Gastrocnemius medialis (tissue), 4 donors: ENCODE measurements around the gene CHRNB4. TPM values are rescaled to one million over a fixed set of nuclear protein-coding genes. Genes with fewer than 3 reads are reported as not detected.

Experiments
- ATAC-seq, 2 donors: fragments of 150-250 bp; one replicate each; pipeline ENCODE4 v1.9.1; 2016
- DNase-seq, 2 donors: peaks; one replicate each; pipeline ENCODE4 v3.0.0-alpha.2; 2019
- H3K27ac ChIP-seq, 4 donors: fragments of 200-600 bp; sonication (generic); 1 replicate in 1 of 4; 2 replicates in 3 of 4; pipeline ENCODE4 v1.5.1; 2016 to 2018; ENCODE audit warnings: mild to moderate bottlenecking in 2 of 4, moderate library complexity in 1 of 4
- H3K27me3 ChIP-seq, 3 donors: fragments of 200-600 bp; sonication (generic) in 2 of 3; 1 replicate in 1 of 3; 2 replicates in 2 of 3; pipeline versions ENCODE4 v1.5.1 to v1.6.0; 2016 to 2019; ENCODE audit warnings: mild to moderate bottlenecking in 1 of 3, moderate library complexity in 1 of 3
- H3K36me3 ChIP-seq, 2 donors: fragments of 200-600 bp; sonication (generic) in 1 of 2; one replicate each; pipeline ENCODE4 v1.5.1; 2017 to 2018
- H3K4me1 ChIP-seq, 2 donors: fragments of 200-600 bp; sonication (generic) in 1 of 2; one replicate each; pipeline ENCODE4 v1.5.1; 2016 to 2017; ENCODE audit warnings: mild to moderate bottlenecking in 2 of 2
- H3K4me3 ChIP-seq, 4 donors: fragments of 200-600 bp; sonication (generic) in 3 of 4; 1 replicate in 1 of 4; 2 replicates in 3 of 4; pipeline ENCODE4 v1.5.1; 2016 to 2019; ENCODE audit warnings: mild to moderate bottlenecking in 2 of 4
- H3K9me3 ChIP-seq, 3 donors: fragments of 200-600 bp; sonication (generic) in 2 of 3; 1 replicate in 1 of 3; 2 replicates in 2 of 3; pipeline ENCODE4 v1.5.1; 2016 to 2019
- POLR2A ChIP-seq, 2 donors: fragments of 450-650 bp; IDR thresholded peaks; one replicate each; pipeline ENCODE4 v1.6.1; 2017; ENCODE audit warnings: antibody characterized with exemption in 2 of 2, mild to moderate bottlenecking in 2 of 2, moderate library complexity in 2 of 2
- in situ Hi-C, 4 donors: fragments of 200-750 bp; cut with MboI; loops; one replicate each; pipeline versions ENCODE4 v1.15.0 to v1.8.0; 2017; ENCODE audit warnings: low sequenced_read_pairs in 4 of 4
- intact Hi-C: fragments of 100-400 bp; cut with DNase I; formaldehyde crosslinking; loops from one replicate; pipeline ENCODE4 v1.15.1; 2023; ENCODE audit warnings: low total_unique reads
- total RNA-seq, 4 donors: library from RNA; depleted of rRNA; stranded (reverse); fragments of >200 nt; gene quantifications; one replicate each; pipeline versions ENCODE4 v1.1.0 to v1.2.3, GENCODE V29; 2016
- TF ChIP-seq, protein P1 (sequence below), 5 experiments: fragments of 450-650 bp in 3 of 5; fragments of 200-600 bp in 2 of 5; sonication (generic) in 2 of 5; IDR thresholded peaks in 4 of 5; conservative IDR thresholded peaks in 1 of 5; 1 replicate in 4 of 5; 2 replicates in 1 of 5; pipeline ENCODE4 v1.5.1; 2016 to 2019; ENCODE audit warnings: antibody characterized with exemption in 5 of 5, mild to moderate bottlenecking in 3 of 5, moderate library complexity in 3 of 5

The CHRNB4 gene
- total RNA-seq, 4 donors from 2014 or later = not detected

DNA sequence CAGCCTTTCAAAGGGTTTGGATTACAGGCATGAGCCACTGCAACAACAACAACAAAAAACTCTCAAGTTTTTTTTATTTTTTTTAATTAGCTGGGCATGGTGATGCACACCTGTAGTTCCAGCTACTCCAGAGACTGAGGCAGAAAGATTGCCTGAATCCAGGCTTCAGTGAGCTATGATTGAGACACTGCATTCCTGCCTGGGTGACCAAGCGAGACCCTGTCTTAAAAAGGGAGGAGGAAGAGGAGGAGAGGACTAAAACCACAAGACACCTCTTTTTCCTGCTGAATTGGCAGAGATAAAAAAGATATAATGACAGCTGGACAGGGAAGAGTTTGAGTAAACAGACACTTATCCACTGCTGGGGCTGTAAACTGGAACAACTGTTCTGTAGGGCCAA, 22.7 kb upstream of the CHRNB4 start:
- Histone ChIP-seq H3K27me3 (no peaks in the 10 kb centered on the region), H3K9me3 (no peaks in the 10 kb centered on the region), H3K4me1 (no peaks in the 10 kb centered on the region), H3K4me3 (no peak overlapping the region), H3K36me3 (no peaks in the 10 kb centered on the region), H3K27ac (no peak overlapping the region)
- in situ Hi-C loops = no loop called here
- intact Hi-C loops = no loop called here
- no peak for ATAC-seq
- TF ChIP-seq, protein P1, sequence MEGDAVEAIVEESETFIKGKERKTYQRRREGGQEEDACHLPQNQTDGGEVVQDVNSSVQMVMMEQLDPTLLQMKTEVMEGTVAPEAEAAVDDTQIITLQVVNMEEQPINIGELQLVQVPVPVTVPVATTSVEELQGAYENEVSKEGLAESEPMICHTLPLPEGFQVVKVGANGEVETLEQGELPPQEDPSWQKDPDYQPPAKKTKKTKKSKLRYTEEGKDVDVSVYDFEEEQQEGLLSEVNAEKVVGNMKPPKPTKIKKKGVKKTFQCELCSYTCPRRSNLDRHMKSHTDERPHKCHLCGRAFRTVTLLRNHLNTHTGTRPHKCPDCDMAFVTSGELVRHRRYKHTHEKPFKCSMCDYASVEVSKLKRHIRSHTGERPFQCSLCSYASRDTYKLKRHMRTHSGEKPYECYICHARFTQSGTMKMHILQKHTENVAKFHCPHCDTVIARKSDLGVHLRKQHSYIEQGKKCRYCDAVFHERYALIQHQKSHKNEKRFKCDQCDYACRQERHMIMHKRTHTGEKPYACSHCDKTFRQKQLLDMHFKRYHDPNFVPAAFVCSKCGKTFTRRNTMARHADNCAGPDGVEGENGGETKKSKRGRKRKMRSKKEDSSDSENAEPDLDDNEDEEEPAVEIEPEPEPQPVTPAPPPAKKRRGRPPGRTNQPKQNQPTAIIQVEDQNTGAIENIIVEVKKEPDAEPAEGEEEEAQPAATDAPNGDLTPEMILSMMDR (IDR thresholded peaks at IDR 0.05 in 4 of 5, conservative IDR thresholded peaks at IDR 0.05 in 1 of 5) = no peak
- no peak for TF ChIP-seq POLR2A (IDR thresholded peaks at IDR 0.05)
- no peak for DNase-seq

DNA sequence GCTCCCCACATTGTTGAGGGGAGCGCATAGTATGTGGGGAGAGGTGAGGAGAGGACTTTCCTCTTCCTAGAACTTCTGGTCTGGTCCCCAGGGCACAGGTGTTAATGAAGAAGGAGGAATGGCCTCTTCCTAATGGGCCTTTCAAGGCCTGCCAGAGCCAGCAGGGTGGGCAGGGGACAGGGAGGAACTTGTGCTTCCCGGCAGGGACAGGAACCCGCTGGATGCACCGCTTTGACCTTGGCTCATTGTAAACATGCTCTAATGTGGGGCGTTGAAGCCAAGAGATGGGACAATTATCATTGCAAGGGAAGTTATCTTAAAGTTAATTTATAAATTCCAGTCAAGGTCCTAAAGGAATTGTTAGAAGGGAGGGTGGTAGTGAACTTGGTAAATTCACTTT, 21.0 kb upstream of the CHRNB4 start:
- no peak for TF ChIP-seq POLR2A (IDR thresholded peaks at IDR 0.05)
- TF ChIP-seq, protein P1 (IDR thresholded peaks at IDR 0.05 in 4 of 5, conservative IDR thresholded peaks at IDR 0.05 in 1 of 5) = no peak
- in situ Hi-C loops = no loop called here
- H3K27ac ChIP-seq = no peak overlapping the region
- H3K4me1 ChIP-seq = no peaks in the 10 kb centered on the region
- H3K4me3 ChIP-seq = no peak overlapping the region
- H3K36me3 ChIP-seq = no peaks in the 10 kb centered on the region
- no peaks in the 10 kb centered on the region for H3K27me3 ChIP-seq
- no peak for DNase-seq
- ATAC-seq = no peak
- no peaks in the 10 kb centered on the region for H3K9me3 ChIP-seq
- intact Hi-C loops = no loop called here

DNA sequence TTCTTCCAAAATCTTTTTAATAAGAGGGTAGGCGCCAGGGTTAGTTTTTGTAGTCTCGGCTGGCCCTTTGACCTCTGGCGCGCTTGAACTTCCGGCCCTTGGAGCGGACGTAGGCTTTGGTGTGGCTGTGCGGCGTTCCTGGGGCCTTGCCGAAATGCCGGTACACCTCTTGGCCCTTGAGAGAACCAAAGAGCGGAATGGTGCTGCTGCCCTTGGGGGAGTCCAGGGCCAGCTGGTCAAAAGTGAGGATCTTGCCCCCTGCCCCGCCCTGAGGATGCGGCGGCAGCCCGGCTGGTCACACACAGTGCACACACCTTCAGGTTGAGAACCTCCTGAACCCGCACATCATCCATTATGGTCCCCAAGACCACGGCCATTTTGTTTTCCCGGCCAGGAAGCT, 20.0 kb upstream of the CHRNB4 start:
- in situ Hi-C loops (no loop called here), intact Hi-C loops (no loop called here)
- DNase-seq (no peak), ATAC-seq (no peak)
- Histone ChIP-seq H3K36me3 (no peaks in the 10 kb centered on the region), H3K9me3 (no peaks in the 10 kb centered on the region), H3K27ac (no peak overlapping the region), H3K4me3 (no peak overlapping the region), H3K27me3 (no peaks in the 10 kb centered on the region), H3K4me1 (no peaks in the 10 kb centered on the region)
- TF ChIP-seq, protein P1 (IDR thresholded peaks at IDR 0.05 in 4 of 5, conservative IDR thresholded peaks at IDR 0.05 in 1 of 5) = no peak
- TF ChIP-seq POLR2A (IDR thresholded peaks at IDR 0.05) = no peak

DNA sequence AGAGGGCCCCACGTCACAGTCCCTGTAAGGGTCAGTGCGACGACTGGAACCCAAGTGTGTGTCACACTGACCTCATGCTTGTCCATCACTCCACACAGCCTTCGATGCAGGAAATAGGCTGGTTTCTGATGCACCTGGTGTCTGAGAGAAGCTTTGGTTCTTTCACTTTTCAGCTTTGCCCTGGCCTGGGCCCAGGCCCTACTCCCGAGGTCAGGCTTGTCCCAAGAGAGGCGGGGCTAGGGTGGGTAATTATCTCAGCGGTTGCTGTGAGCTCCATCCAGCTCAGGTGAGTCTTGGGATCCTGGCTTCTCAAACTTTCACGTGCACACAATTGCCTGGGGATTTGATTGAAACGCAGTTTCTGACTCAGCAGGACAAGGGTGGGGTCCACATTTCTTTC, 19.6 kb upstream of the CHRNB4 start:
- in situ Hi-C loops (no loop called here), intact Hi-C loops (no loop called here)
- DNase-seq (no peak), ATAC-seq (no peak)
- no peak overlapping the region for H3K27ac ChIP-seq
- H3K9me3 ChIP-seq = no peaks in the 10 kb centered on the region
- no peaks in the 10 kb centered on the region for H3K36me3 ChIP-seq
- no peaks in the 10 kb centered on the region for H3K27me3 ChIP-seq
- no peak overlapping the region for H3K4me3 ChIP-seq
- no peak for TF ChIP-seq POLR2A (IDR thresholded peaks at IDR 0.05)
- TF ChIP-seq, protein P1 (IDR thresholded peaks at IDR 0.05 in 4 of 5, conservative IDR thresholded peaks at IDR 0.05 in 1 of 5) = no peak
- H3K4me1 ChIP-seq = no peaks in the 10 kb centered on the region

DNA sequence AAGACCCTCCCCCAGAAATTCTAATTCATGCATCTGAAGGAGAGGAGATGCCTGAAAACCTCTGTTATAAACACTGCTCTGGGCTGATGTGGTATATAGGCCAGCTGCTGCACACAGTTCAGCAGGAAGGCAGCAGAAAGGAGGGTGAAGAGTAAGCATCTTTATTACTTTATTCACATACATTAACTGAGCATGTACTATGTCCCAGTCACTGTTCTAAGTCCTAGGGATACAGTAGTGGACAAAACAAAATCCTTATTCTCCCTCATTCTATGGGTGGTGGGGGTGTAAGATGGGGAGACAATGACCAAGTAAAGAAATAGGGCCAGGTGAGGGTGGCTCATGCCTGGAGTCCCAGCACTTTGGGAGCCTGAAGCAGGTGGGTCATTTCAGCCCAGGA, 17.8 kb upstream of the CHRNB4 start:
- no peaks in the 10 kb centered on the region for H3K9me3 ChIP-seq
- H3K27me3 ChIP-seq = no peaks in the 10 kb centered on the region
- H3K4me3 ChIP-seq = no peak overlapping the region
- H3K4me1 ChIP-seq = no peaks in the 10 kb centered on the region
- intact Hi-C loops (no loop called here), in situ Hi-C loops (no loop called here)
- no peaks in the 10 kb centered on the region for H3K36me3 ChIP-seq
- no peak for ATAC-seq
- TF ChIP-seq, protein P1 (IDR thresholded peaks at IDR 0.05 in 4 of 5, conservative IDR thresholded peaks at IDR 0.05 in 1 of 5) = no peak
- TF ChIP-seq POLR2A (IDR thresholded peaks at IDR 0.05) = no peak
- H3K27ac ChIP-seq = no peak overlapping the region
- no peak for DNase-seq
